Large intestine (tissue), 1 donor: ENCODE results near the gene CADM3. TPM values are rescaled to one million over a fixed set of nuclear protein-coding genes. Genes with fewer than 3 reads are reported as not detected.

ENCODE experiments used
- polyA plus RNA-seq: library from polyadenylated mRNA; unstranded; fragments of 120-200 nt; gene quantifications from one replicate; pipeline ENCODE4 v1.2.1, GENCODE V29; 2013

The CADM3 gene
- polyA plus RNA-seq, 1 donor: 14.5 TPM

Other genes starting within 250 kb of the CADM3 start
- 1.5 TPM for gene PYHIN1, start 240.1 kb upstream of the CADM3 start, polyA plus RNA-seq
- gene IFI16, start 161.7 kb upstream of the CADM3 start, polyA plus RNA-seq: 56.5 TPM
- gene AIM2, start 94.8 kb upstream of the CADM3 start, polyA plus RNA-seq: 0.93 TPM
- gene ACKR1, start 33.3 kb downstream of the CADM3 start, polyA plus RNA-seq: 3.2 TPM
- 0.28 TPM for gene FCER1A, start 130.7 kb downstream of the CADM3 start, polyA plus RNA-seq